ENCODE data around the gene CPZ.

CPZ gene

DNA sequence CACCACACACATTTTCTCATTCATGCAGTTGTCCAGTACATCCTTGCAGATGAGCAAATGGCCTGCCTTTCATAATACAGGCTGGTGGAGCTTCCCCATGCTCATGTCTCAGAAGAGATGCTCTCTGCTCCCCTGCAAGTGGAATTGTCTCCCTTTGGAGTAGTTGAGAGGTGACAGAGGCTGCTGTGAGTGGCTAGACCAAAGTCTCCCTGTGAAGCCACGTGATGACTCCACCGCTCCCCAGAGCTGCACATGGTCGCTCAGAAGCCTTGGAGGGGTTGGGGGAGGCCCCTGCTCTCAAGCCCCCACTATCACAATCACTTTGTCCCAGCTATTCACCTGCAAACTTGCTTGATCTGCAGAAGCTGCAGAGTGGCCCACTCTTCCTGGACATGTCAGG lies 13.8 kb upstream of the CPZ start:
- no peak for FAIRE-seq
- TF ChIP-seq TAF1 (IDR thresholded peaks at IDR 0.05; ENCODE audit: low read depth, low read length) = no peak
- TF ChIP-seq POLR2AphosphoS5 (IDR thresholded peaks at IDR 0.05; ENCODE audit: low read depth, low read length) = no peak
- DNase-seq (ENCODE audit: insufficient read length, low spot score) = no peak

DNA sequence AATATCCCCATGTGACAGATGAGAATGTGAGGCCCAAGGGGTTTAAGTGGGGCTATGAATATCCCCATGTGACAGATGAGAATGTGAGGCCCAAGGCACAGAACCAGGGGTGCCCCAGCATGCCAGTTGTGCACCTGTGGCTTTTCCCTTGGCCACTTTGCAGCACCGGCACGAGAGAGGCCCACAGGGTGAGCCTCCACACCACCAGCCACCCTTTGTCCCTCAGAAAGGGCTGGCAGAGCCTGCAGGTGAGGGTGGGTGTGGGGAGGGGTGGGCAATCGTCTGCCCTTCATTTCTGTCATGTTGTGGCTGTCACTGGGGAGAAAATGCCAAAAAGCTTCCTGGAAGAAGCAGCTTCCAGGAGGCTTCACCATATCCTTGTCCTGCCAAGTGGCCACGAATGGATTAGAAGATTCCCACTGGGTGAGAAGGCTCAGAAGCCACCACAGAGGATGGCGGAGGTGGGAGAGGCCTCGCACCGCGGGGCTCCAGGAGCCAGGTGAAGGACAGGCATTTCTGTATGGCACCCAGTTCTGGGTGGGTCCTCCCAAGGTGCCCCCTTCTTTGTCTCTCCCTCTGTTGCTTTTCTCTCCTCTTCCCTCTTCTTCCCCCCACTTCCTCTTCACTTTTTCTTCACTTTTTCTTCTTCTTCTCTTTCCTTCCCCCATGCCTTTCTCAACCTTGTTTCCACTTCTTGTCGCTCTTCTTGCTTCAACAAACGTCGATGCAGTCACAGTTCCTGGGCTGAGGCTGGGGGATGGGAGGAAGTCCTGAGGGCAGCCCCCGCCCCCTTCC lies 12.8 kb upstream of the CPZ start:
- TF ChIP-seq TAF1 (IDR thresholded peaks at IDR 0.05; ENCODE audit: low read depth, low read length) (no peak), PAX5 (IDR thresholded peaks at IDR 0.05; ENCODE audit: insufficient read depth, low read length, severe bottlenecking) (no peak)
- no peak for DNase-seq (ENCODE audit: insufficient read length, low spot score)
- FAIRE-seq = no peak

- TF ChIP-seq PAX5 (IDR thresholded peaks at IDR 0.05; ENCODE audit: insufficient read depth, low read length, severe bottlenecking) (no peak), POLR2AphosphoS5 (IDR thresholded peaks at IDR 0.05; ENCODE audit: low read depth, low read length) (no peak), TAF1 (IDR thresholded peaks at IDR 0.05; ENCODE audit: low read depth, low read length) (no peak), POU2F2 (IDR thresholded peaks at IDR 0.05; ENCODE audit: low read depth, low read length) (no peak), POLR2A (IDR thresholded peaks at IDR 0.05; ENCODE audit: low read depth, low read length) (no peak), SPI1 (IDR thresholded peaks at IDR 0.05; ENCODE audit: low read depth, low read length) (no peak)
- DNase-seq (ENCODE audit: insufficient read length, low spot score) = peak; percentile 66
- no peak for FAIRE-seq
Measured at GRCh38 chr4:8580321-8581093, 12.1 kb upstream of the CPZ start, which contains the start of gene GPR78. GPR78 (plus strand) TSS chr4:8580392; CDS start chr4:8580983, 591 bp downstream.

GRCh38 chr4:8581094-8581861 lies 11.3 kb upstream of the CPZ start:
- DNase-seq (ENCODE audit: insufficient read length, low spot score) = no peak
- FAIRE-seq = no peak
- TF ChIP-seq POLR2AphosphoS5 (IDR thresholded peaks at IDR 0.05; ENCODE audit: low read depth, low read length) = no peak

DNA sequence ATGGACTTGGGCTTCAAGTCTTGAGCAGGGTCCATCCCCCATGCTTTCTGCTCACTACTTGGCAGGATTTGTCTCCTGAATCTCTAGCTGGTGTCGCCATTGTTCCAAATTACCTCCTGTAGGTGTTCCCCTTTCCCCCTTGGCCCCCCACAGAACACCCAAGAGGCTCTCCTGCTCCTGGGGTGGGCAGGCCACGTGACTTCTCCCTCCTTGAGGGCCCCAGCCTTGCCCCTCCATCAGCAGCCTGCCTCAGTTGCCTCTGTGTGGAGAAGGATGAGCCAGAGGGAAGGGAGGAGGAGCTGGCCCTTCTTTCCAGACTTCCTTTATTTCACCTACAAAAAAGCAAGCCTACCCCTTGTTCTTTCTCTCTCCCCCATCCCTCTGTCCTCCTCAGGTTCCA lies 10.5 kb upstream of the CPZ start:
- DNase-seq (ENCODE audit: insufficient read length, low spot score) (no peak), FAIRE-seq (no peak)

DNA sequence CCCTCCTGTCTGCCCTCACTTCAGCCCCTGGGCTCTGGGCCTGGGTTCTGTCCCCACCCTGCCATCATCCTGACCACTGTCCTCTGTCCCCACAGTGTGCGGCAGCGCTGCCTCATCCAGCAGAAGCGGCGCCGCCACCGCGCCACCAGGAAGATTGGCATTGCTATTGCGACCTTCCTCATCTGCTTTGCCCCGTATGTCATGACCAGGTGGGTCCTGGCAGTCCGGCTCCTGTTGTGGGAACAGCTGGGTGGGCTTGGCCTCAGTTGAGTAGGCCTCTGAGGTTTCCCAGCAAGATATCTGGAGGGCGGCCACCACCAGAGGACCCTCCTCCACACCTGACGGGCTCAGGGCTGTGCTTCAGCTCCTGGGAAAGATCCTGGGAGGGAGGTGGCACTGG lies 10.1 kb upstream of the CPZ start:
- no peak for DNase-seq (ENCODE audit: insufficient read length, low spot score)
- no peak for FAIRE-seq
- TF ChIP-seq SPI1 (IDR thresholded peaks at IDR 0.05; ENCODE audit: low read depth, low read length) = no peak
- no peak for TF ChIP-seq TAF1 (IDR thresholded peaks at IDR 0.05; ENCODE audit: low read depth, low read length)
- no peak for TF ChIP-seq POLR2AphosphoS5 (IDR thresholded peaks at IDR 0.05; ENCODE audit: low read depth, low read length)
- TF ChIP-seq POLR2A (IDR thresholded peaks at IDR 0.05; ENCODE audit: low read depth, low read length) = no peak
- no peak for TF ChIP-seq PAX5 (IDR thresholded peaks at IDR 0.05; ENCODE audit: insufficient read depth, low read length, severe bottlenecking)
- TF ChIP-seq POU2F2 (IDR thresholded peaks at IDR 0.05; ENCODE audit: low read depth, low read length) = no peak

More for the DNA sequence above, 10.5 kb upstream of the CPZ start:
- TF ChIP-seq POLR2AphosphoS5 (IDR thresholded peaks at IDR 0.05; ENCODE audit: low read depth, low read length) = no peak
- no peak for TF ChIP-seq PAX5 (IDR thresholded peaks at IDR 0.05; ENCODE audit: insufficient read depth, low read length, severe bottlenecking)
- no peak for TF ChIP-seq POU2F2 (IDR thresholded peaks at IDR 0.05; ENCODE audit: low read depth, low read length)
- TF ChIP-seq TAF1 (IDR thresholded peaks at IDR 0.05; ENCODE audit: low read depth, low read length) = no peak
- TF ChIP-seq SPI1 (IDR thresholded peaks at IDR 0.05; ENCODE audit: low read depth, low read length) = no peak
- TF ChIP-seq POLR2A (IDR thresholded peaks at IDR 0.05; ENCODE audit: low read depth, low read length) = no peak

- DNase-seq (ENCODE audit: insufficient read length, low spot score) (no peak), FAIRE-seq (no peak)
- TF ChIP-seq TAF1 (IDR thresholded peaks at IDR 0.05; ENCODE audit: low read depth, low read length) (no peak), PAX5 (IDR thresholded peaks at IDR 0.05; ENCODE audit: insufficient read depth, low read length, severe bottlenecking) (no peak), POLR2AphosphoS5 (IDR thresholded peaks at IDR 0.05; ENCODE audit: low read depth, low read length) (no peak), POU2F2 (IDR thresholded peaks at IDR 0.05; ENCODE audit: low read depth, low read length) (no peak)
Measured at GRCh38 chr4:8582941-8583654, 9.5 kb upstream of the CPZ start.

GRCh38 chr4:8583655-8584025 lies 8.9 kb upstream of the CPZ start:
- no peak for FAIRE-seq
- TF ChIP-seq PAX5 (IDR thresholded peaks at IDR 0.05; ENCODE audit: insufficient read depth, low read length, severe bottlenecking) = no peak
- no peak for TF ChIP-seq POLR2A (IDR thresholded peaks at IDR 0.05; ENCODE audit: low read depth, low read length)
- no peak for TF ChIP-seq TAF1 (IDR thresholded peaks at IDR 0.05; ENCODE audit: low read depth, low read length)
- TF ChIP-seq POLR2AphosphoS5 (IDR thresholded peaks at IDR 0.05; ENCODE audit: low read depth, low read length) = no peak
- no peak for TF ChIP-seq POU2F2 (IDR thresholded peaks at IDR 0.05; ENCODE audit: low read depth, low read length)
- TF ChIP-seq SPI1 (IDR thresholded peaks at IDR 0.05; ENCODE audit: low read depth, low read length) = no peak
- no peak for DNase-seq (ENCODE audit: insufficient read length, low spot score)

GRCh38 chr4:8585186-8585585 lies 7.4 kb upstream of the CPZ start:
- DNase-seq (ENCODE audit: insufficient read length, low spot score) (no peak), FAIRE-seq (no peak)
- TF ChIP-seq POU2F2 (IDR thresholded peaks at IDR 0.05; ENCODE audit: low read depth, low read length) = no peak
- TF ChIP-seq TAF1 (IDR thresholded peaks at IDR 0.05; ENCODE audit: low read depth, low read length) = no peak
- no peak for TF ChIP-seq PAX5 (IDR thresholded peaks at IDR 0.05; ENCODE audit: insufficient read depth, low read length, severe bottlenecking)
- TF ChIP-seq SPI1 (IDR thresholded peaks at IDR 0.05; ENCODE audit: low read depth, low read length) = no peak
- TF ChIP-seq POLR2A (IDR thresholded peaks at IDR 0.05; ENCODE audit: low read depth, low read length) = no peak
- no peak for TF ChIP-seq POLR2AphosphoS5 (IDR thresholded peaks at IDR 0.05; ENCODE audit: low read depth, low read length)
